H9 (cell line): ENCODE measurements around the gene KCNJ16. TPM values are rescaled to one million over a fixed set of nuclear protein-coding genes. Genes with fewer than 3 reads are reported as not detected.

Experiments
- DNase-seq: peaks from one replicate; pipeline ENCODE4 v3.0.0-alpha.2; 2017
- H2AFZ ChIP-seq: one replicate; pipeline ENCODE4 v1.6.1; 2013; ENCODE audit warnings: mild to moderate bottlenecking, low read length, control low read depth, moderate library complexity
- H2AK5ac ChIP-seq: 2 replicates; pipeline ENCODE4 v1.6.1; 2013; ENCODE audit warnings: low read length, control low read depth, mixed read lengths; ENCODE audit not compliant: insufficient read length
- H2BK120ac ChIP-seq: one replicate; pipeline ENCODE4 v1.6.1; 2013; ENCODE audit warnings: low read depth, mild to moderate bottlenecking, low read length, control low read depth, inconsistent platforms; ENCODE audit not compliant: poor library complexity, severe bottlenecking
- H2BK12ac ChIP-seq: 2 replicates; pipeline ENCODE4 v1.6.1; 2013; ENCODE audit warnings: low read length, control low read depth, mixed read lengths, low read depth; ENCODE audit not compliant: insufficient read length
- H2BK15ac ChIP-seq: 2 replicates; pipeline ENCODE4 v1.6.1; 2013; ENCODE audit warnings: low read depth, low read length, control low read depth
- H2BK20ac ChIP-seq: one replicate; pipeline ENCODE4 v1.6.1; 2013; ENCODE audit warnings: low read depth, mild to moderate bottlenecking, low read length, control low read depth, inconsistent platforms; ENCODE audit not compliant: poor library complexity, severe bottlenecking
- H2BK5ac ChIP-seq: 2 replicates; pipeline ENCODE4 v1.6.1; 2013; ENCODE audit warnings: low read length, control low read depth, mixed read lengths; ENCODE audit not compliant: insufficient read length
- H3K14ac ChIP-seq: 2 replicates; pipeline ENCODE4 v1.6.1; 2013; ENCODE audit warnings: low read length, control low read depth; ENCODE audit not compliant: insufficient read depth
- H3K18ac ChIP-seq: 2 replicates; pipeline ENCODE4 v1.6.1; 2013; ENCODE audit warnings: low read depth, mild to moderate bottlenecking, mixed read lengths, low read length, control low read depth; ENCODE audit not compliant: insufficient read length
- H3K23ac ChIP-seq: 2 replicates; pipeline ENCODE4 v1.6.1; 2013; ENCODE audit warnings: low read length, control low read depth, mixed read lengths, low read depth; ENCODE audit not compliant: insufficient read length
- H3K23me2 ChIP-seq: 2 replicates; pipeline ENCODE4 v1.6.1; 2013; ENCODE audit warnings: low read depth, mild to moderate bottlenecking, mixed read lengths, low read length, control low read depth; ENCODE audit not compliant: insufficient read length, poor library complexity, severe bottlenecking
- H3K27ac ChIP-seq: 2 replicates; pipeline ENCODE4 v1.5.1; 2013; ENCODE audit warnings: low read length, control low read depth, mixed read lengths, low read depth; ENCODE audit not compliant: insufficient read length
- H3K27me3 ChIP-seq: 2 replicates; pipeline ENCODE4 v1.6.1; 2013; ENCODE audit warnings: low read length, control low read depth, inconsistent platforms; ENCODE audit not compliant: insufficient read depth
- H3K4ac ChIP-seq: 2 replicates; pipeline ENCODE4 v1.6.1; 2013; ENCODE audit warnings: low read depth, mild to moderate bottlenecking, control low read depth, inconsistent platforms, low read length, moderate library complexity
- H3K4me1 ChIP-seq: 2 replicates; pipeline ENCODE4 v1.6.1; 2013; ENCODE audit warnings: low read length, control low read depth, inconsistent platforms; ENCODE audit not compliant: insufficient read depth
- H3K4me2 ChIP-seq: 2 replicates; pipeline ENCODE4 v1.6.1; 2013; ENCODE audit warnings: low read length, control low read depth, mixed read lengths; ENCODE audit not compliant: insufficient read length, insufficient read depth
- H3K56ac ChIP-seq: 2 replicates; pipeline ENCODE4 v1.6.1; 2013; ENCODE audit warnings: low read depth, mild to moderate bottlenecking, mixed read lengths, low read length, control low read depth; ENCODE audit not compliant: insufficient read length
- H3K79me1 ChIP-seq: 2 replicates; pipeline ENCODE4 v1.6.1; 2013; ENCODE audit warnings: low read depth, mild to moderate bottlenecking, moderate library complexity, low read length, control low read depth, inconsistent platforms; ENCODE audit not compliant: insufficient read depth, poor library complexity, severe bottlenecking
- H3K79me2 ChIP-seq: 2 replicates; pipeline ENCODE4 v1.6.1; 2013; ENCODE audit warnings: low read length, control low read depth, inconsistent platforms; ENCODE audit not compliant: insufficient read depth
- H3K9ac ChIP-seq: 2 replicates; pipeline ENCODE4 v1.6.1; 2013; ENCODE audit warnings: low read length, control low read depth, mixed read lengths; ENCODE audit not compliant: insufficient read length; ENCODE audit errors: extremely low read depth
- H3K9me3 ChIP-seq: one replicate; pipeline ENCODE4 v1.6.1; 2013; ENCODE audit warnings: low read depth, low read length, inconsistent platforms; ENCODE audit not compliant: control insufficient read depth
- H3T11ph ChIP-seq: one replicate; pipeline ENCODE4 v1.6.1; 2013; ENCODE audit warnings: mild to moderate bottlenecking, low read length, control low read depth, inconsistent platforms
- H4K20me1 ChIP-seq: one replicate; pipeline ENCODE4 v1.6.1; 2013; ENCODE audit not compliant: control insufficient read depth, insufficient read length, insufficient read depth
- H4K5ac ChIP-seq: 2 replicates; pipeline ENCODE4 v1.6.1; 2013; ENCODE audit warnings: low read depth, mild to moderate bottlenecking, mixed read lengths, low read length, control low read depth; ENCODE audit not compliant: insufficient read length
- H4K8ac ChIP-seq: replicated peaks from 2 replicates; pipeline ENCODE4 v1.6.1; 2013; ENCODE audit warnings: low read length, control low read depth, mixed read lengths, low read depth; ENCODE audit not compliant: insufficient read length
- H4K91ac ChIP-seq: 2 replicates; pipeline ENCODE4 v1.6.1; 2013; ENCODE audit warnings: low read depth, mild to moderate bottlenecking, moderate library complexity, mixed read lengths, low read length, control low read depth; ENCODE audit not compliant: insufficient read length
- H3K27ac Mint-ChIP-seq, 3 experiments: 2 replicates in 2 of 3; 3 replicates in 1 of 3; pipeline ENCODE4 v1.8.0; 2020 to 2021; ENCODE audit warnings: mixed read lengths in 3 of 3, mild to moderate bottlenecking in 1 of 3, moderate library complexity in 1 of 3
- H3K27me3 Mint-ChIP-seq: 2 replicates; pipeline ENCODE4 v1.8.0; 2021; ENCODE audit warnings: low read depth, mild to moderate bottlenecking, moderate library complexity, mixed read lengths
- H3K36me3 Mint-ChIP-seq, 3 experiments: 2 replicates in 2 of 3; 3 replicates in 1 of 3; pipeline ENCODE4 v1.8.0; 2020 to 2021; ENCODE audit warnings: low read depth in 3 of 3, mixed read lengths in 3 of 3; ENCODE audit not compliant: insufficient read depth in 1 of 3
- H3K4me1 Mint-ChIP-seq, 2 experiments: 2 replicates each; pipeline ENCODE4 v1.8.0; 2020; ENCODE audit warnings: mixed read lengths in 2 of 2
- H3K4me3 Mint-ChIP-seq, 2 experiments: 2 replicates in 1 of 2; 3 replicates in 1 of 2; pipeline ENCODE4 v1.8.0; 2020 to 2021; ENCODE audit warnings: mild to moderate bottlenecking in 2 of 2, mixed read lengths in 2 of 2, moderate library complexity in 1 of 2
- H3K9me3 Mint-ChIP-seq, 2 experiments: 2 replicates in 1 of 2; 3 replicates in 1 of 2; pipeline ENCODE4 v1.8.0; 2020; ENCODE audit warnings: mild to moderate bottlenecking in 2 of 2, mixed read lengths in 2 of 2, moderate library complexity in 1 of 2
- CTCF ChIP-seq: fragments of 200-600 bp; sonication (generic); conservative IDR thresholded peaks from 3 replicates; pipeline ENCODE4 v1.8.0; 2021; ENCODE audit warnings: antibody characterized with exemption, mild to moderate bottlenecking
- WGBS: extraction: QIAGEN DNeasy Blood & Tissue Kit; methylation state at CpG from one replicate; pipeline ENCODE4 v1.1.7; 2013; ENCODE audit warnings: missing lambda C conversion rate, low lambda C conversion rate, mixed read lengths; ENCODE audit not compliant: insufficient read length; ENCODE audit errors: extremely low coverage; 5-methylcytosine and 5-hydroxymethylcytosine counted together
- total RNA-seq: library from RNA; stranded (reverse); gene quantifications from 2 replicates; pipeline ENCODE4 v1.2.1, GENCODE V29; 2021

Gene KCNJ16
- total RNA-seq, 1 experiment from 2014 or later = not detected

GRCh38 chr17:70099294-70099693, 24.3 kb downstream of the KCNJ16 start:
- Mint-ChIP-seq H3K36me3 (no peaks in the 10 kb centered on the region), H3K9me3 (no peaks in the 10 kb centered on the region), H3K4me3 (no peak overlapping the region), H3K27me3 (no peaks in the 10 kb centered on the region), H3K4me1 (no peaks in the 10 kb centered on the region), H3K27ac (no peak overlapping the region; a peak in 1 of 7 replicates)
- H3K27ac ChIP-seq = no peak overlapping the region
- H3K23me2 ChIP-seq = no peaks in the 10 kb centered on the region
- H3K9me3 ChIP-seq = no peaks in the 10 kb centered on the region
- no peaks in the 10 kb centered on the region for H3K4me1 ChIP-seq
- TF ChIP-seq CTCF = no peak
- no peak overlapping the region for H2BK120ac ChIP-seq
- H2BK20ac ChIP-seq = no peak overlapping the region
- H3T11ph ChIP-seq = no peak overlapping the region
- no peak overlapping the region for H4K5ac ChIP-seq
- no peak overlapping the region for H2BK15ac ChIP-seq
- H4K20me1 ChIP-seq = no peaks in the 10 kb centered on the region
- no peak overlapping the region for H3K23ac ChIP-seq
- no peak overlapping the region for H4K8ac ChIP-seq
- no peaks in the 10 kb centered on the region for H3K79me1 ChIP-seq
- H3K18ac ChIP-seq = no peak overlapping the region
- no peak overlapping the region for H2AFZ ChIP-seq
- no peaks in the 10 kb centered on the region for H3K27me3 ChIP-seq
- DNase-seq = no peak
- no peak overlapping the region for H2BK12ac ChIP-seq
- no peak overlapping the region for H3K14ac ChIP-seq
- no peak overlapping the region for H3K9ac ChIP-seq
- no peak overlapping the region for H3K56ac ChIP-seq
- no peak overlapping the region for H3K4me2 ChIP-seq
- no peak overlapping the region for H2BK5ac ChIP-seq
- WGBS = no CpG with 5 or more reads among the region's 3 CpGs
- H4K91ac ChIP-seq = no peak overlapping the region
- H2AK5ac ChIP-seq = no peak overlapping the region
- no peak overlapping the region for H3K4ac ChIP-seq
- H3K79me2 ChIP-seq = no peaks in the 10 kb centered on the region
